ENCODE measurements around the gene FCER2.

FCER2 gene

DNA sequence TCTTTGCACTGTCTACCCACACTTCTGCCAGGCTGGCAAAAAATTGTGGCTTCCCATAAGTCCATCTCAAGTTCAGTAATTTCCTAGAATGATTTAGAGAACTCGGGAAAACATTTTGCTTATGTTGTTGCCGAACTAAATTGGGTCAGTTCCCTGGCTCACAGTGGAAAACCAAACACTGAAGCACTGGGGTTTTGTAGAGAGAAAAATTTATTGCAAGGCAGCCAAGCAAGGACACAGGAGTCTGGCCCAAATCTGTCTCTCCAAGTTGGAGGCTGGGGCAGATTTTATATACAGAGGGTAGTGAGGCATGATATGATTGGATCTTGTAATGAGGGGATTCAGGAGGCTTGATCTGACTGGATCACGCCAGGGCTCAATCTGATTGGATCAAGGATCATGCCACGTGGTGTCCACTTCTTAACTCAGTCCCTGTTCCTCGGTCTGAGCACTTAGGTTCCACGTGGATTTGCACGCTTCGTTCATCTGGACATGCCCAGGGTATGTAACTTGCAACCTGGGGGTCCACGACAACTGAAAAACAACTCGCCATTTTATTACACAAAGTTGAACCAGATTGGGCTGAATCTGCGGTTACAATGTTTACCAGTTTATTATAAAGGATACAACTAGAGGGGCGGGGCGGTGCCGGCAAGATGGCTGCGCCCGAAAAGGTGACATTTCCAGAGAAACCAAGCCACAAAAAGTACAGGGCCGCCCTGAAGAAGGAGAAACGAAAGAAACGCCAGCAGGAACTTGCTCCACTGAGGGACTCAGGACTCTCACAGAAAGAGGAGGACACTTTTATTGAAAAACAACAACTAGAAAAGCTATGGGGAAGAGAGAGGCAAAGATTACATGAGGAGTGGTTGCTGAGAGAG lies 38.1 kb upstream of the FCER2 start:
- no peak for DNase-seq (ENCODE audit: low spot score)
- in situ Hi-C loops (cut with MboI; ENCODE audit: low pct_unique_long_range_greater_than_20kb, low sequenced_read_pairs, unreplicated experiment), result no loop called here
- TF ChIP-seq, protein P1, sequence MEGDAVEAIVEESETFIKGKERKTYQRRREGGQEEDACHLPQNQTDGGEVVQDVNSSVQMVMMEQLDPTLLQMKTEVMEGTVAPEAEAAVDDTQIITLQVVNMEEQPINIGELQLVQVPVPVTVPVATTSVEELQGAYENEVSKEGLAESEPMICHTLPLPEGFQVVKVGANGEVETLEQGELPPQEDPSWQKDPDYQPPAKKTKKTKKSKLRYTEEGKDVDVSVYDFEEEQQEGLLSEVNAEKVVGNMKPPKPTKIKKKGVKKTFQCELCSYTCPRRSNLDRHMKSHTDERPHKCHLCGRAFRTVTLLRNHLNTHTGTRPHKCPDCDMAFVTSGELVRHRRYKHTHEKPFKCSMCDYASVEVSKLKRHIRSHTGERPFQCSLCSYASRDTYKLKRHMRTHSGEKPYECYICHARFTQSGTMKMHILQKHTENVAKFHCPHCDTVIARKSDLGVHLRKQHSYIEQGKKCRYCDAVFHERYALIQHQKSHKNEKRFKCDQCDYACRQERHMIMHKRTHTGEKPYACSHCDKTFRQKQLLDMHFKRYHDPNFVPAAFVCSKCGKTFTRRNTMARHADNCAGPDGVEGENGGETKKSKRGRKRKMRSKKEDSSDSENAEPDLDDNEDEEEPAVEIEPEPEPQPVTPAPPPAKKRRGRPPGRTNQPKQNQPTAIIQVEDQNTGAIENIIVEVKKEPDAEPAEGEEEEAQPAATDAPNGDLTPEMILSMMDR (IDR thresholded peaks at IDR 0.05; ENCODE audit: extremely low read depth, insufficient read depth, missing control alignments), result no peak

DNA sequence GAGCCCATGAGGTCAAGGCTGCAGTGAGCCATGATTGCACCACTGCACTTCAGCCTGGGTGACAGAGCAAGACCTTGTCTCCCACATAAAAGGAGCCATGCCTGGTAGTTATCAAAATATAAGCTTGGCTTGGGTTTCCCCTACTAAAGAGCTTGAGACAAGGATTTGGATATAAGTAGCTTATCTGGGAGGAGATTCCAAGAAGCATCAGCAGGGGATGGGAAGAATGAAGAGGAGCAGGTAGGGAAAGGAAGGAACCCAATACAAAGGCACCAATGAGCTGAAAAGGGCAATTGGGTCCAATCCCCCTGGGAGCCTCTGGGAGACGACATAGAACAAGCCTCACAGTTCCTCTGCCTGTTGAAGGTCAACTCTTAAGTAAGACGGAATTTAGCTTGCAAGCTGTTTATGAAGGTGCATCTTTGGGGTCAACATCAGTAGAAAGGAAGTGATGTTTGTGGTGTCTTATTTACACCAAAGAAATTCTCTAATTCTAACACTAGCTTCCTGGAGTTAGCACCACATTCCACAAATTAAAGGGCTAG lies 37.4 kb upstream of the FCER2 start:
- in situ Hi-C loops (cut with MboI; ENCODE audit: low pct_unique_long_range_greater_than_20kb, low sequenced_read_pairs, unreplicated experiment), result no loop called here
- TF ChIP-seq, protein P1 (IDR thresholded peaks at IDR 0.05; ENCODE audit: extremely low read depth, insufficient read depth, missing control alignments), result peak; percentile 4
- DNase-seq (ENCODE audit: low spot score), result peak; percentile 10

DNA sequence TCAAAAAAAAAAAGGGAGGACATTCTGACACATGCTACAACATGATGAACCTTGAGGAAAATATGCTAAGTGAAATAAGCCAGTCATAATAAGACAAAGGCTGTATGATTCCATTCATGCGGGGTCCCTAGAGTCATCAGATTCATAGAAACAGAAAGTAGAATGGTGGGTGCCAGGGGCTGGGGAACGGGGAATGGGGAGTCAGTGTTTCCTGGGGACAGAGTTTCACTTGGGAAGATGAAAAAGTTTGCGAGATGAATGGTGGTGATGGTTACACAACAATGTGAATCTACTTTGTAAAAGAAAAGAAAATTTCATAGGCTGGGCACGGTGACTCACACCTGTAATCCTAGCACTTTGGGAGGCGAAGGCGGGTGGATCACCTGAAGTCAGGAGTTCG lies 36.1 kb upstream of the FCER2 start:
- no peak for DNase-seq (ENCODE audit: low spot score)
- TF ChIP-seq, protein P1 (IDR thresholded peaks at IDR 0.05; ENCODE audit: extremely low read depth, insufficient read depth, missing control alignments), result no peak
- in situ Hi-C loops (cut with MboI; ENCODE audit: low pct_unique_long_range_greater_than_20kb, low sequenced_read_pairs, unreplicated experiment), result no loop called here

DNA sequence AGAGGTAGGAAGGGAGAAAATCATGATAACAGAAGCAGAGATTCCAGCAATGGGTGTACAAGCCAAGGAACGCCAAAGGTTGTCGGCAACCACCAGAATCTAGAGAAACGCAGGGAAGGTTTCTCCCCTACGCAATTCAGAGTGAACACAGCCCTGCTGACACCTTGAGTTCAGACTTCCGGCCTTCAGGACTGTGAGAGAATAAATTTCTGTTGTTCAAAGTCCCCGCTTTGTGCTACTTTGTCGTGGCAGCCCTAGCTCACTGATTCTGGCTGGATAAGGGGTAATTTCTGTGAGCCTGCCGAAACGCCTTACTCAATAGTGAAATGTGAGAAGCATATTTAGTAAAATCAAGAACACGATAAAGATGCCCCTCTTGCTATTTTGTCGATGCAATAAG lies 35.3 kb upstream of the FCER2 start:
- in situ Hi-C loops (cut with MboI; ENCODE audit: low pct_unique_long_range_greater_than_20kb, low sequenced_read_pairs, unreplicated experiment), result no loop called here
- TF ChIP-seq, protein P1 (IDR thresholded peaks at IDR 0.05; ENCODE audit: extremely low read depth, insufficient read depth, missing control alignments), result no peak
- DNase-seq (ENCODE audit: low spot score), result no peak

DNA sequence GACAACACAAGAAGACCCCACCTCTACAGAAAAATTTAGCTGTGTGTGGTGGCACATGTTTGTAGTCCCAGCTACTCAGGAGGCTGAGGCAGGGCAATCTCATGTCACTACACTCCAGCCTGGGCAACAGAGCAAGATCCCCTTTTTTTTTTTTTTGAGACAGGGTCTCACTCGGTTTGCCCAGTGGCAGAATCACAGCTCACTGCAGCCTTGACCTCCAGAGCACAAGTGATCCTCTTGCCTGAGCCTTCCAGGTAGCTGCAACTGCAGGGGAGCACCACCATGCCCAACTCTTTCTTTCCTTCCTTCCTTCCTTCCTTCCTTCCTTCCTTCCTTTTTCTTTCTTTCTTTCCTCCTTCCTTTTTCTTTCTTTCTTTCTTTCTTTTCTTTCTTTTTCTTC lies 34.2 kb upstream of the FCER2 start:
- DNase-seq (ENCODE audit: low spot score), result no peak
- TF ChIP-seq, protein P1 (IDR thresholded peaks at IDR 0.05; ENCODE audit: extremely low read depth, insufficient read depth, missing control alignments), result no peak
- in situ Hi-C loops (cut with MboI; ENCODE audit: low pct_unique_long_range_greater_than_20kb, low sequenced_read_pairs, unreplicated experiment), result no loop called here

DNA sequence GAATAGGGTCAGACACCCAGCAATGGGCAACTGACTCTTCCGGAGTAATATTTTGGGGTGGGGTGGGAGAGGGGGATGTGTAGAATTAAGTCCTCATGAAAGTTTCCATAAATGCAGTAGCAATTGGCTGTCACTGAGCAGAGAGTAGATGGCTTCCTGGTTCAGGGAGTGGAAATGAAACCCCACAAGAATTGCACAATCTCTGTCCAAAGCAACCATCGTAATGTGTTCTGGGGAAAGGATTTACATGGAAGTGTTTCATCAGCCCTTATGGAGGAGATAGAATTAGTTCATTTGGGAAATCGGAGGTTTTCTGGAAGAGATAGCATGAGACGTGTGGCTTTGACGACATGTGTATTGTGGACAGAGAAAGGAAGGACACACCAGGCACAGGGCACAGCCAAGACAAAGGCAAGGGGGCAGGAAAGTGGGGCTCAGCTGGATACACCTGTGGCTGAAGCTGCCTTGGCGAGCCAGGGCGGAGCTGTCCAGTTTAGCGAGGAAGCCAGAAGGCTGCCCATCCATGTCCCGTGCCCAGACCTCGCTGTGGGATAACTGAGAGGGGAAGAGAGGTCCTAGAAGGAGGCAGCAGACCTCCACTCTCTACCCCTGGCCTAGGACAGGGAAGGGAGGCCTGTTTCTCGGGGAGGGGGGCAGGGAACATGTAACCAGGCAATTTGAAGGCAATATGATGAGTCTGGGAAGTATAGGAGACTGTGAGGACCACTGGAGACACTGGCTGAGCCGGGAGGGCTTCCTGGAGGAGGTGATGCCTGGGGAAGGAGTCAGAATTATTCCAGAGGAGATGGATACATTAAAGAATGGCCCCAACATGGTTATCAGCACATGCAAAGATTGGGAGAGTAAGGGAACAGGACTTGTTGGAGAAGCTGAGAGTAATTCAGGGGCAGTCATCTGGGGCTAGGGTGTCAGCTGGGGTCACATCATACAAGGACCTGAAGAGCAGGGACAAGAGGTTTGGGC lies 32.6 kb upstream of the FCER2 start:
- in situ Hi-C loops (cut with MboI; ENCODE audit: low pct_unique_long_range_greater_than_20kb, low sequenced_read_pairs, unreplicated experiment), result no loop called here
- DNase-seq (ENCODE audit: low spot score), result no peak
- TF ChIP-seq, protein P1 (IDR thresholded peaks at IDR 0.05; ENCODE audit: extremely low read depth, insufficient read depth, missing control alignments), result no peak

Data from GM13977 (cell line).